Cardiac muscle cell (in vitro differentiated cells and primary cell): Measurements from ENCODE around the gene C1orf115. TPM values are rescaled to one million over a fixed set of nuclear protein-coding genes. Genes with fewer than 3 reads are reported as not detected.

Experiments used
- DNase-seq, 2 donors: peaks; one replicate each; pipeline versions ENCODE4 v3.0.0 to v3.0.0-alpha.2; 2010 to 2017; ENCODE audit warnings: low read depth in 1 of 2, low spot score in 1 of 2
- H3K27ac ChIP-seq: fragments of 200-600 bp; sonication (generic); 2 replicates; pipeline ENCODE4 v1.5.1; 2016
- H3K27me3 ChIP-seq: fragments of 200-600 bp; sonication (generic); 2 replicates; pipeline ENCODE4 v1.6.0; 2016; ENCODE audit warnings: control low read depth
- H3K36me3 ChIP-seq: fragments of 200-600 bp; sonication (generic); 2 replicates; pipeline ENCODE4 v1.5.1; 2016; ENCODE audit warnings: control low read depth
- H3K4me1 ChIP-seq: fragments of 200-600 bp; sonication (generic); 2 replicates; pipeline ENCODE4 v1.8.1; 2017; ENCODE audit warnings: low read depth, mild to moderate bottlenecking, mixed run types
- H3K4me3 ChIP-seq: fragments of 200-600 bp; sonication (generic); 2 replicates; pipeline ENCODE4 v1.5.1; 2016; ENCODE audit warnings: mild to moderate bottlenecking
- H3K9me3 ChIP-seq: fragments of 200-600 bp; sonication (generic); 2 replicates; pipeline ENCODE4 v1.5.1; 2017; ENCODE audit warnings: low read depth, mild to moderate bottlenecking, control low read depth
- polyA plus RNA-seq: library from polyadenylated mRNA; unstranded; fragments of >200 nt; fragmentation: Nextera tagmentation; extraction: Ambion mirVana; gene quantifications from 2 replicates; pipeline ENCODE4 v1.2.1, GENCODE V29; 2016
- total RNA-seq: library from RNA; depleted of rRNA; stranded (reverse); fragments of >200 nt; gene quantifications from 2 replicates; pipeline ENCODE4 v1.2.3, GENCODE V29; 2016
- TF ChIP-seq, protein P1 (sequence below): IDR thresholded peaks from 2 replicates; pipeline ENCODE4 v1.5.1; 2012; ENCODE audit warnings: low read depth, mild to moderate bottlenecking, low read length

Gene C1orf115
- total and polyA plus RNA-seq, 2 experiments from 2014 or later, result 5.3 to 7.5 TPM

DNA sequence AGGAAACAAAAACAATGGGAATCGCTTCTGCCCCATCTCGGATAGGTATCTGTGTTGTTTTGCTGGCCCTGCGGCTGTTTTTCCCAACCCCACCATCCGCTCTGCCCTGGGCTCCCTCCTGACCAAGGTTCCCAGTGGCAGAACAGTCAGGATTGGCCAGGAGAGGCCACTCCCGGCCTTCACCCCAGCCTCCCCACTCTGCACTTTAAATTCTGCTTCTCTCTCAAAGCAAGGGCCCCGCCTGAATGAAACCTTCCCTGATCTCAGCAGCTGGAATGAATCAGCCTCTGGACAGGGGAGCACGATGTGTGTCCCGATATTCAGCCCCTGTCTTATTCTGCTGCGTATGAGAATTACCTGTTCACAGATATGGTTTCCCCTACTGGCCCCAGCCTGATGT is 16.3 kb downstream of the C1orf115 start:
- H3K4me1 ChIP-seq, result no peaks in the 10 kb centered on the region
- H3K27me3 ChIP-seq, result no peaks in the 10 kb centered on the region
- no peak overlapping the region for H3K4me3 ChIP-seq
- H3K27ac ChIP-seq, result no peak overlapping the region
- TF ChIP-seq, protein P1, sequence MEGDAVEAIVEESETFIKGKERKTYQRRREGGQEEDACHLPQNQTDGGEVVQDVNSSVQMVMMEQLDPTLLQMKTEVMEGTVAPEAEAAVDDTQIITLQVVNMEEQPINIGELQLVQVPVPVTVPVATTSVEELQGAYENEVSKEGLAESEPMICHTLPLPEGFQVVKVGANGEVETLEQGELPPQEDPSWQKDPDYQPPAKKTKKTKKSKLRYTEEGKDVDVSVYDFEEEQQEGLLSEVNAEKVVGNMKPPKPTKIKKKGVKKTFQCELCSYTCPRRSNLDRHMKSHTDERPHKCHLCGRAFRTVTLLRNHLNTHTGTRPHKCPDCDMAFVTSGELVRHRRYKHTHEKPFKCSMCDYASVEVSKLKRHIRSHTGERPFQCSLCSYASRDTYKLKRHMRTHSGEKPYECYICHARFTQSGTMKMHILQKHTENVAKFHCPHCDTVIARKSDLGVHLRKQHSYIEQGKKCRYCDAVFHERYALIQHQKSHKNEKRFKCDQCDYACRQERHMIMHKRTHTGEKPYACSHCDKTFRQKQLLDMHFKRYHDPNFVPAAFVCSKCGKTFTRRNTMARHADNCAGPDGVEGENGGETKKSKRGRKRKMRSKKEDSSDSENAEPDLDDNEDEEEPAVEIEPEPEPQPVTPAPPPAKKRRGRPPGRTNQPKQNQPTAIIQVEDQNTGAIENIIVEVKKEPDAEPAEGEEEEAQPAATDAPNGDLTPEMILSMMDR, result no peak
- DNase-seq, result no peak
- H3K9me3 ChIP-seq, result no peaks in the 10 kb centered on the region
- no peaks in the 10 kb centered on the region for H3K36me3 ChIP-seq

DNA sequence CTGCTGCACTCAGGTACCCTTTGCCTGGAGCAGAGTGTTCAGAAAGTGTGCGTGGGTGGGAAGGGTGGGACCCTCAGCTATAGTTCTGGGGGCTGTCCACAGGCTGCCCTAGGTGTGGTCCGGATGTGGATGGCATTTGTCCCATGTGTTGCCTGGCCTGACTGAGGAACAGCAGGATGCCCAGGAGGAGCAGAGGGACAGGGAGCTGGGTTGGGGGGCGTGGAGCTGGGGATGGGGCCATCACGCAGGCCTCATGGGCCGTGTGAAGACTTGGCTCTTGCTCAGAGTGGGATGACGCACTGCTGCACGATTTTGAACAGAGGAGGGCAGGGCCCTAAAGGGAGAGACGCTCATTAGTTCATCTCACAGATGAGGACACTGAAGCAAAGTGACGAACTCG is 17.0 kb downstream of the C1orf115 start:
- DNase-seq, result no peak
- H3K27ac ChIP-seq, result no peak overlapping the region
- H3K36me3 ChIP-seq, result no peaks in the 10 kb centered on the region
- no peak overlapping the region for H3K4me3 ChIP-seq
- TF ChIP-seq, protein P1, result no peak
- H3K9me3 ChIP-seq, result no peaks in the 10 kb centered on the region
- H3K27me3 ChIP-seq, result no peaks in the 10 kb centered on the region
- H3K4me1 ChIP-seq, result no peaks in the 10 kb centered on the region

DNA sequence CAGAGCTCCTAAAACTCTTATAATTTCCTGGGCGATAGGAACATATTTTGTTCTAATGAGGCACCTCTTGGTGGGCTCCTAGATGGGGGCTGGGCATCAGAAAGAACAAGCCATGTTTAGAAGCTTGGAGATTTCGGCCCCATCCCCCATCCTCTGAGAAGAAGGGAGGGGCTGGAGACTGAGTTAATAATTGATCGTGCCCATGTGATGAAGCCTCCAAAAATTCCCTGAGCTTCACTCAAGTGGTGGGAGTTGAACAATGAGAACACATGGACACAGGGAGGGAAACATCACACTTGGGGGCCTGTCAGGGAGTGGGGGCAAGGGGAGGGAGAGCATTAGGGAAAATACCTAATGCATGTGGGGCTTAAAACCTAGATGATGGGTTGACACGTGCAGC is 18.1 kb downstream of the C1orf115 start:
- H3K36me3 ChIP-seq, result no peaks in the 10 kb centered on the region
- no peak overlapping the region for H3K4me3 ChIP-seq
- no peaks in the 10 kb centered on the region for H3K9me3 ChIP-seq
- no peaks in the 10 kb centered on the region for H3K4me1 ChIP-seq
- TF ChIP-seq, protein P1, result no peak
- H3K27ac ChIP-seq, result no peak overlapping the region
- H3K27me3 ChIP-seq, result no peaks in the 10 kb centered on the region
- no peak for DNase-seq

DNA sequence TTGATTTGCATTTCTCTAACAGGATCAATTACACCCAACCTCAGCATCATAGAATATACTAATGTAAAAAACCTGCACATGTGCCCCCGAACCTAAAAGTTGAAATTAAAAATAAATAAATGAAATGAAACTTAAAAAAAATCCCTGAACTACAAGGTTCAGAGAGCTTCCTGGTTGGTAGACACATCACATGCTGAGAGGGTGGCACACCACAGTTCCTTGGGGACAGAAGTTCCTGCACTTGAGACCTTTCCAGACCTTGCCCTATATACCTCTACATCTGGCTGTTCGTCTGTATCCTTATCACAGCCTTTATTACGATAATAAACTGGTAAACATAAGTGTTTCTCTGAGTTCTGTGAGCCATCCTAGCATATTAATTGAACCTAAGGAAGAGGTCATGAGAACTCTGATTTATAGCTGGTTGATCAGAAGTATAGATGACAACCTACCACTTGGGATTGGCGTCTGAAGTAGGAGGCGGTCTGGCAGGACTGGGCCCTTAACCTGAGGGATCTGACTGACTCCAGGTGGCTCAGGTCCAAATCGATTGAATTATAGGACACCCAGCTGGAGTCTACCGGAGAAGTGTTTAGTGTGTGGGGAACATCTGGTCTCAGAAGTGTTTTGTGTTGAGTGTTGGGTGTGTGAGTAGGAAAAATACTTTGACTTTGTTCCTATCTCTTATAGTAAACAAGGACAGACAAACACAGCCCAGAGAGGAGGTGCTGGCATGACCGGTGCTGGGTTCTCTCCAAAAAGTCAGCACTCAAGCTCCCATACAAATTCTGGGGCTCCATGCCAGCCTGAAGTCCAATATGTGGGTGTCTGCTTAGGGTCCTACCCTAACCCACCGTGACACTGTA is 19.0 kb downstream of the C1orf115 start:
- no peaks in the 10 kb centered on the region for H3K36me3 ChIP-seq

DNA sequence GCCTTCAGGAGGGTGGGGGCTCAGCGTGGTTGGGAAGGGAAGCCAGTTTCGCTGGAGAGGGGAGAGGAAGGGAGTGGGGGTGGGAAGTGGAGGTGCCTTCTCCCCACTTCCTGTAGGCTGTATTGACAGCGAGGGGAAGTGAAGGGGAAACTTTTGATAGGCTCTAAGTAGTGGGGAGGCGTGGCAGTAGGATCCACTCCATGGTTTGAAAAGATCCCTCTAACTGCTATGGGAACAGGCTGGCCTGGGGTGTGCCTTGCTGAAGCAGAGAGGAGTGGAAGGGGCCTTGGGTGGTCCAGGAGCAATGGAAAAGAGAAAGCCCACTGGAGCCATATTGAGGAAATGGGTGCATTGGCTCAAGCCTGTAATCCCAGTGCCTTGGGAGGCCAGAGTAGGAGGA is 20.2 kb downstream of the C1orf115 start:
- H3K27me3 ChIP-seq, result no peaks in the 10 kb centered on the region
- H3K27ac ChIP-seq, result no peak overlapping the region
- no peaks in the 10 kb centered on the region for H3K36me3 ChIP-seq
- H3K4me3 ChIP-seq, result no peak overlapping the region
- H3K9me3 ChIP-seq, result no peaks in the 10 kb centered on the region
- TF ChIP-seq, protein P1, result no peak
- DNase-seq, result no peak
- no peaks in the 10 kb centered on the region for H3K4me1 ChIP-seq

More for the DNA sequence above, 19.0 kb downstream of the C1orf115 start:
- Histone ChIP-seq H3K4me3 (no peak overlapping the region), H3K27me3 (no peaks in the 10 kb centered on the region), H3K27ac (no peak overlapping the region), H3K4me1 (no peaks in the 10 kb centered on the region), H3K9me3 (no peaks in the 10 kb centered on the region)
- no peak for DNase-seq
- TF ChIP-seq, protein P1, result no peak
